ENCODE measurements around the gene CLIC3.

- TF ChIP-seq CTCF (IDR thresholded peaks at IDR 0.05; ENCODE audit: low read length) (no peak), EZH2 (IDR thresholded peaks at IDR 0.05; ENCODE audit: borderline replicate concordance, low read length) (no peak)
Measured at GRCh38 chr9:137017071-137017470, 20.7 kb upstream of the CLIC3 start.
